Keratinocyte (primary cell): ENCODE measurements around the gene PAQR3. TPM values are rescaled to one million over a fixed set of nuclear protein-coding genes. Genes with fewer than 3 reads are reported as not detected.

Source experiments
- DNase-seq: peaks from one replicate; pipeline ENCODE4 v3.0.0-alpha.2; 2011; ENCODE audit warnings: low read depth, missing footprints, low spot score
- FAIRE-seq: peaks from 2 replicates; lab custom pipeline; 2011; peaks lifted over from hg19 to GRCh38; lab: Jason Lieb, UNC
- H2AFZ ChIP-seq: 2 replicates; pipeline ENCODE4 v1.6.0; 2012; ENCODE audit warnings: low read length, control low read depth, inconsistent platforms; ENCODE audit not compliant: control insufficient read depth
- H3K27ac ChIP-seq: 2 replicates; pipeline ENCODE4 v1.5.1; 2011; ENCODE audit warnings: low read length; ENCODE audit not compliant: control insufficient read depth, insufficient read depth
- H3K27me3 ChIP-seq: 3 replicates; pipeline ENCODE4 v1.6.0; 2011; ENCODE audit warnings: low read length; ENCODE audit not compliant: control insufficient read depth, insufficient read depth; ENCODE audit errors: extremely low read depth
- H3K36me3 ChIP-seq, 2 experiments: 2 replicates in 1 of 2; 3 replicates in 1 of 2; pipeline ENCODE4 v1.5.1; 2011; ENCODE audit warnings: low read length in 2 of 2, mild to moderate bottlenecking in 1 of 2; ENCODE audit not compliant: control insufficient read depth in 2 of 2, insufficient read depth in 2 of 2; ENCODE audit errors: extremely low read depth in 1 of 2
- H3K4me1 ChIP-seq: 3 replicates; pipeline ENCODE4 v1.5.1; 2011; ENCODE audit warnings: low read length; ENCODE audit not compliant: control insufficient read depth, insufficient read depth; ENCODE audit errors: extremely low read depth
- H3K4me2 ChIP-seq: 3 replicates; pipeline ENCODE4 v1.6.0; 2011; ENCODE audit warnings: low read depth, low read length; ENCODE audit not compliant: control insufficient read depth, insufficient read depth; ENCODE audit errors: extremely low read depth
- H3K4me3 ChIP-seq, 3 experiments: fragments of 200-600 bp in 1 of 3; sonication (generic) in 1 of 3; 2 replicates in 2 of 3; 3 replicates in 1 of 3; pipeline ENCODE4 v1.5.1; 2011 to 2016; ENCODE audit warnings: low read length in 3 of 3, mild to moderate bottlenecking in 3 of 3, control low read depth in 2 of 3, inconsistent platforms in 1 of 3, low read depth in 1 of 3, mixed read lengths in 1 of 3, mixed run types in 1 of 3, moderate library complexity in 1 of 3; ENCODE audit not compliant: control insufficient read depth in 2 of 3, insufficient read depth in 2 of 3; ENCODE audit errors: extremely low read depth in 1 of 3
- H3K79me2 ChIP-seq: 2 replicates; pipeline ENCODE4 v1.6.0; 2012; ENCODE audit warnings: low read length; ENCODE audit not compliant: control insufficient read depth, insufficient read depth
- H3K9ac ChIP-seq: 3 replicates; pipeline ENCODE4 v1.6.0; 2011; ENCODE audit warnings: low read length; ENCODE audit not compliant: control insufficient read depth, insufficient read depth; ENCODE audit errors: extremely low read depth
- H3K9me1 ChIP-seq: 3 replicates; pipeline ENCODE4 v1.6.0; 2011; ENCODE audit warnings: low read length; ENCODE audit not compliant: control insufficient read depth, insufficient read depth; ENCODE audit errors: extremely low read depth
- H3K9me3 ChIP-seq: 2 replicates; pipeline ENCODE4 v1.5.1; 2012; ENCODE audit warnings: low read depth, low read length; ENCODE audit not compliant: control insufficient read depth
- H4K20me1 ChIP-seq: 3 replicates; pipeline ENCODE4 v1.6.0; 2011; ENCODE audit warnings: low read length; ENCODE audit not compliant: control insufficient read depth, insufficient read depth; ENCODE audit errors: extremely low read depth
- EZH2 ChIP-seq: IDR thresholded peaks from one replicate; pipeline ENCODE4 v1.6.1; 2012; ENCODE audit warnings: inconsistent platforms, mild to moderate bottlenecking, low read length, moderate library complexity
- dilution Hi-C: fragments of 300-500 bp; cut with MboI; formaldehyde crosslinking; loops from one replicate; pipeline ENCODE4 v1.7.0; 2020; ENCODE audit warnings: low sequenced_read_pairs; ENCODE audit not compliant: extremely low pct_ligation_motif_present
- polyA plus RNA-seq, 5 experiments: library from polyadenylated mRNA; depleted of rRNA in 3 of 5; stranded (reverse) in 3 of 5; stranded (forward) in 1 of 5; unstranded in 1 of 5; fragments of >200 nt; gene quantifications; 1 replicate in 1 of 5; 2 replicates in 3 of 5; 3 replicates in 1 of 5; pipeline versions ENCODE4 v1.2.1 to v1.2.3, GENCODE V29; 2011 to 2012; ENCODE audit warnings: missing spikeins in 2 of 5, low read depth in 1 of 5, low replicate concordance in 1 of 5
- TF ChIP-seq, protein P1 (sequence below), 3 experiments: IDR thresholded peaks in 1 of 3; conservative IDR thresholded peaks in 1 of 3; optimal IDR thresholded peaks in 1 of 3; 2 replicates in 2 of 3; 3 replicates in 1 of 3; pipeline versions ENCODE3 to v1.5.1; 2011; ENCODE audit warnings: low read length in 3 of 3, mild to moderate bottlenecking in 3 of 3, moderate library complexity in 2 of 3, control low read depth in 1 of 3, inconsistent platforms in 1 of 3; ENCODE audit not compliant: insufficient read depth in 2 of 3; ENCODE audit errors: extremely low read depth in 1 of 3

PAQR3 gene
- polyA plus RNA-seq, 1 donor (not counting 4 experiments of a cell fraction or from before 2014, with no cell fraction given) = 31.0 TPM

DNA sequence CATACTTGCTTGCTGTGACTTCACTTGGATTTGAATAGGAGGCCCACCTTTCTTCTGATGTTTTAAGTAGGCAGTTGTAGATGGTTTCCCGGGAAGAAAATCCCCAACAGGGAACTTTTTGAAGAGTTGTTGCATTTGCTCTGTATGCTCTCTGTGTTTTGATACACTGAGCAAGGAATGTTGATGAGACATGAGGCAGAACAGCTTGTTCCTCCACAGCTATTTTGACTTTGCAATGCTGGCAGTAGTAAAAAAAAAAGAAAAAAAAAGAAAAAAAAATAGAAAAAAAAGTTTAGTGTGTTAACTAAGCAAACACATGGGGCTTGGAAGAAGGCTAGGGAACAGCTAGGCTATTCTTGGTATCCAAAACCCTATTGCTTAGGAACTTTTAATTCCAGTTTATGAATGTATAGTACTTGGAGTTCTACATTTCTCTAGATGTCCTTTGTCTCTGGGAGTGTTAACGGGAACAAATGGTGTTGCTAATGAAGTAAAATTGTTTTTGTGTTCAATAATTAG, 23.4 kb upstream of the PAQR3 start:
- FAIRE-seq (no peak), DNase-seq (no peak)
- TF ChIP-seq, protein P1, sequence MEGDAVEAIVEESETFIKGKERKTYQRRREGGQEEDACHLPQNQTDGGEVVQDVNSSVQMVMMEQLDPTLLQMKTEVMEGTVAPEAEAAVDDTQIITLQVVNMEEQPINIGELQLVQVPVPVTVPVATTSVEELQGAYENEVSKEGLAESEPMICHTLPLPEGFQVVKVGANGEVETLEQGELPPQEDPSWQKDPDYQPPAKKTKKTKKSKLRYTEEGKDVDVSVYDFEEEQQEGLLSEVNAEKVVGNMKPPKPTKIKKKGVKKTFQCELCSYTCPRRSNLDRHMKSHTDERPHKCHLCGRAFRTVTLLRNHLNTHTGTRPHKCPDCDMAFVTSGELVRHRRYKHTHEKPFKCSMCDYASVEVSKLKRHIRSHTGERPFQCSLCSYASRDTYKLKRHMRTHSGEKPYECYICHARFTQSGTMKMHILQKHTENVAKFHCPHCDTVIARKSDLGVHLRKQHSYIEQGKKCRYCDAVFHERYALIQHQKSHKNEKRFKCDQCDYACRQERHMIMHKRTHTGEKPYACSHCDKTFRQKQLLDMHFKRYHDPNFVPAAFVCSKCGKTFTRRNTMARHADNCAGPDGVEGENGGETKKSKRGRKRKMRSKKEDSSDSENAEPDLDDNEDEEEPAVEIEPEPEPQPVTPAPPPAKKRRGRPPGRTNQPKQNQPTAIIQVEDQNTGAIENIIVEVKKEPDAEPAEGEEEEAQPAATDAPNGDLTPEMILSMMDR (optimal IDR thresholded peaks at IDR 0.05 in 1 of 3, IDR thresholded peaks at IDR 0.05 in 1 of 3, conservative IDR thresholded peaks at IDR 0.05 in 1 of 3; ENCODE audit: extremely low read depth in 1 of 3, insufficient read depth in 2 of 3, low read length in 3 of 3) = no peak
- TF ChIP-seq EZH2 = no peak
- H4K20me1 ChIP-seq = no peaks in the 10 kb centered on the region
- no peak overlapping the region for H2AFZ ChIP-seq
- no peak overlapping the region for H3K4me3 ChIP-seq
- H3K9me1 ChIP-seq = no peaks in the 10 kb centered on the region
- no peaks in the 10 kb centered on the region for H3K9me3 ChIP-seq
- no peak overlapping the region for H3K9ac ChIP-seq
- no peaks in the 10 kb centered on the region for H3K27me3 ChIP-seq
- no peaks in the 10 kb centered on the region for H3K36me3 ChIP-seq
- H3K27ac ChIP-seq = no peak overlapping the region
- H3K79me2 ChIP-seq = no peaks in the 10 kb centered on the region
- dilution Hi-C loops = no loop called here
- H3K4me2 ChIP-seq = no peak overlapping the region
- no peaks in the 10 kb centered on the region for H3K4me1 ChIP-seq

DNA sequence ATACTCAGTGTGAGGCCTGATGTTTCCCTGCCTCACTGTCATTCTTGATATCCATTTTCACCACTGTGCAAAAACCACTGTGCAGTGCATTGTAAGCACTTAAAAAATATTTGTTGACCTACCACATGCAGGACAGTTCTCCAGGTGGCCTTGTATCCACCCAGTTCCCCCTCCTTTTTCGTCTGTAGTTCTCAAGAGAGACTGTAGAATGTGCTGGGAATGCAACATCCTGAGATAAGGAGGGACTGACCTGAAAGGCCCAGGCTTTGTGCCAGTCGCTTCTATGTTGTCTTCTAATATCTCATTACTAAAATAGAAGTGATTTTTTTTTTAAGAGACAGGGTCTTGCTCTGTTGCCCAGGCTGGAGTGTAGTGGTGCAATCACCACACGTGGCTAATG, 21.7 kb upstream of the PAQR3 start:
- no peaks in the 10 kb centered on the region for H3K36me3 ChIP-seq
- no peaks in the 10 kb centered on the region for H4K20me1 ChIP-seq
- no peak overlapping the region for H3K4me3 ChIP-seq
- DNase-seq (no peak), FAIRE-seq (no peak)
- H3K4me1 ChIP-seq = no peaks in the 10 kb centered on the region
- no peaks in the 10 kb centered on the region for H3K79me2 ChIP-seq
- no peak overlapping the region for H2AFZ ChIP-seq
- H3K9me1 ChIP-seq = no peaks in the 10 kb centered on the region
- H3K9me3 ChIP-seq = no peaks in the 10 kb centered on the region
- no peak overlapping the region for H3K9ac ChIP-seq
- H3K27me3 ChIP-seq = no peaks in the 10 kb centered on the region
- H3K27ac ChIP-seq = no peak overlapping the region
- H3K4me2 ChIP-seq = no peak overlapping the region
- TF ChIP-seq, protein P1 (optimal IDR thresholded peaks at IDR 0.05 in 1 of 3, IDR thresholded peaks at IDR 0.05 in 1 of 3, conservative IDR thresholded peaks at IDR 0.05 in 1 of 3; ENCODE audit: extremely low read depth in 1 of 3, insufficient read depth in 2 of 3, low read length in 3 of 3) = no peak
- no peak for TF ChIP-seq EZH2
- dilution Hi-C loops = no loop called here
